Dedifferentiated amniotic fluid mesenchymal stem cell (primary cell): Measurements from ENCODE around the gene VSIG4.
"Not testable (repeated sequence)": the region's sequence is repeated elsewhere in the genome, so short reads cannot be mapped to it uniquely, and the experiment has no call there.

Experiments used
- DNase-seq: peaks from one replicate; pipeline ENCODE4 v3.0.0-alpha.2; 2016; ENCODE audit errors: extremely low spot score

VSIG4 gene

DNA sequence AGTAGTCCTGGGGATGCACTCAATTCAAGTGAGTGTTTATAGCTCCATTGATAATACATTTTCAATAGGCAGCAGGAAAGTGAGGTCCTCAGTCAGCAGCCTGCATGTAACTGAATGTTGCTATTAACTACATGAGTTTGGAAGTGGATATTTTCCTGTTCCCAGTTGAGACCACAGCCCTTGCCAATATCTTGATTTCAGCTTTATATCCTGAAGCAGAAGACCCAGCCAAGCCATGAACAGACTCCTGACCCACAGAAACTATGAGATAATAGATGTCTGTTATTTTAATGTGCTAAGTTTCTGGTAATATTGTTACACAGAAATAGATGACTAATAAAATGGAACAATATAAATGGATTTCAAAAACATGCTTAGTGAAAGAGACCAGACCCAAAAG is 63.7 kb downstream of the VSIG4 start:
- no peak for DNase-seq

DNA sequence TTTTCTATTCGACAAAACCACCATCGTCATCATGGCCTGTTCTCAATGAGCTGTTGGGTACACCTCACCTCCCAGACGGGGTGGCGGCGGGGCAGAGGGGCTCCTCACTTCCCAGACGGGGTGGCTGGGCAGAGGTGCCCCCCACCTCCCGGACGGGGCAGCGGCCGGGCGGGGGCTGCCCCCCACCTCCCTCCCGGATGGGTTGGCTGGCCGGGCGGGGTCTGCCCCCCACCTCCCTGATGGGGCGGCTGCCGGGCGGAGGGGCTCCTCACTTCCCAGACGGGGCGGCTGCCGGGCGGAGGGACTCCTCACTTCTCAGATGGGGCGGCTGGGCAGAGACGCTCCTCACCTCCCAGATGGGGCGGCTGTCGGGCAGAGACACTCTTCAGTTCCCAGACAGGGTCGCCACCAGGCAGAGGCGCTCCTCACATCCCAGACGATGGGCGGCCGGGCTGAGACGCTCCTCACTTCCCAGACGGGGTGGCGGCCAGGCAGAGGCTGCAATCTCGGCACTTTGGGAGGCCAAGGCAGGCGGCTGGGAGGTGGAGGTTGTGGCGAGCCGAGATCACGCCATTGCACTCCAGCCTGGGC is 64.6 kb downstream of the VSIG4 start:
- DNase-seq = not testable (repeated sequence)
